ENCODE data around the gene CTSV. TPM values are rescaled to one million over a fixed set of nuclear protein-coding genes. Genes with fewer than 3 reads are reported as not detected.
"Not testable (repeated sequence)": the region's sequence is repeated elsewhere in the genome, so short reads cannot be mapped to it uniquely, and the experiment has no call there.

Gene CTSV
- total RNA-seq, 1 experiment from 2014 or later = 68.4 TPM

DNA sequence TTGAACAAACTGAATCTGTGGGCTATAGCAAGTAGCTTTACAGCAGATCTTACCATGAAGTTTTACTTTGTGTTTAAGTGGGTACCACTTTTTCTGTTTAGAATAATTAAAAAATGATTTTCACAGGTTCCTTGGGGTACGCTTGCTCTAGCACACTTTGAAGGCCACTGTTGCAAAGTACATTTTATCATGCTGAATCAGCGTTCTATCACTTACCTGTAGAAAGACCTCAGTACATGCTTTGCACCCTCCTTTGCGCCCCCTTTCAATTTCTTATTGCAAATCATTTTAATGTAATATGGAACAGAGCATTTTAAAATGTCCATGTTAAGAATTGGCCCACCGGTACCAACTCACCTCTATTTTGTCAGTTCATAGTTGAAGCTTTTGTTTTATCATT, 31.4 kb upstream of the CTSV start:
- CTCF ChIA-PET = not testable (repeated sequence)

DNA sequence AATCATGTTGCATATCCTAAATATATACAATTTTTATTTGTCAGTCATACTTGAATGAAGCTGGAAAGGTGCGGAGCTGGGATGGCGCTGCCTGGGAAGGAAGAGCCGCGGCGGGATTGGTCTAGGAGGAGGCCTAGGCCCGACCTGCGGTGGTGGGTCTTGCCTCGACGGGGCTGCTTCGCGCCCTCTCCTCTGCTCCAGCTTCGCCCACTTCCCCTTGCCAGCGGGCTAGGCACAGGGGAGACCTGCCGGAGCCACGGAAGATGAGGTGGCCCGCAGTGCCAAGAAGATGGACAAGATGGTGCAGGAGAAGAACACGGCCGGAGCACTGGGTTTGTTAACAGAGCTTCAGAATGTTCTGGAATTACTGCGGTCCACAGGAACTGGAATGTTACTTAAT, 28.5 kb upstream of the CTSV start:
- ATAC-seq (no peak), DNase-seq (ENCODE audit: low spot score) (no peak)
- Mint-ChIP-seq H3K4me1 (peaks cover 5% of the 10 kb centered on the region), H3K36me3 (no peaks in the 10 kb centered on the region), H3K27me3 (ENCODE audit: low read depth) (no peaks in the 10 kb centered on the region; the same call in none of the 2 replicates), H3K4me3 (no peak overlapping the region), H3K27ac (no peak overlapping the region), H3K9me3 (peaks cover 8% of the 10 kb centered on the region)
- POLR2A ChIA-PET = no interaction called here
- CTCF ChIA-PET = interaction anchor here (1.2 kb wide), 1 partner anchor 320 kb away, joined by 3 read pairs; no protein-coding TSS in a partner anchor
- TF ChIP-seq ZNF671 (CRISPR knock-in tag; IDR thresholded peaks at IDR 0.05) = no peak

More for the DNA sequence above, 31.4 kb upstream of the CTSV start:
- DNase-seq (ENCODE audit: low spot score); H3K9me3 Mint-ChIP-seq; H3K27me3 Mint-ChIP-seq (ENCODE audit: low read depth); H3K27ac Mint-ChIP-seq; H3K36me3 Mint-ChIP-seq; POLR2A ChIA-PET; ATAC-seq; H3K4me3 Mint-ChIP-seq: not testable (repeated sequence)
- H3K4me1 Mint-ChIP-seq = peaks cover 32% of the 10 kb centered on the region

DNA sequence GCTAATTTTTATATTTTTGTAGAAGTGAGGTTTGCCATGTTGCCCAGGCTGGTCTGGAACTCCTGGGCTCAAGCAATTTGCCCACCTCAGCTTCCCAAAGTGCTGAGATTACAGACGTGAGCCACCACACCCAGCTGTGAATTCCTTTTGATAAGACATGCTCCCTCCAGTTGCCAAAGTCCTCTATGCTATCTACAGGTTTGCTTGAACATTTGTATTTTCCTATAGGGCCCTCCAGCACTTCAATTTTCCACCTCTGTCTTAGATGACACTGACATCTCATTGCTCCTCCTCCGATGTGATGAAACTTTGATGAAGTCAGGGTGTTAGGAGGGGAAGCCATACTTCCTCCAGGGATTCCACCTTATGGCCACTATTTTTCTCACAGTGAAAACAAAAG, 25.2 kb upstream of the CTSV start:
- ATAC-seq = no peak
- Mint-ChIP-seq H3K4me1 (no peaks in the 10 kb centered on the region), H3K9me3 (peaks cover 8% of the 10 kb centered on the region), H3K27me3 (ENCODE audit: low read depth) (no peaks in the 10 kb centered on the region; the same call in none of the 2 replicates), H3K27ac (no peak overlapping the region), H3K36me3 (no peaks in the 10 kb centered on the region), H3K4me3 (no peak overlapping the region)
- TF ChIP-seq ZNF121 (CRISPR knock-in tag; IDR thresholded peaks at IDR 0.05) (no peak), ZNF219 (CRISPR knock-in tag; IDR thresholded peaks at IDR 0.05; ENCODE audit: borderline replicate concordance) (no peak), EMX1 (CRISPR knock-in tag; IDR thresholded peaks at IDR 0.05) (no peak), ELF4 (CRISPR knock-in tag; IDR thresholded peaks at IDR 0.05; ENCODE audit: low read depth) (no peak), JAZF1 (CRISPR knock-in tag; IDR thresholded peaks at IDR 0.05) (no peak)
- TF ChIP-seq, protein P1, sequence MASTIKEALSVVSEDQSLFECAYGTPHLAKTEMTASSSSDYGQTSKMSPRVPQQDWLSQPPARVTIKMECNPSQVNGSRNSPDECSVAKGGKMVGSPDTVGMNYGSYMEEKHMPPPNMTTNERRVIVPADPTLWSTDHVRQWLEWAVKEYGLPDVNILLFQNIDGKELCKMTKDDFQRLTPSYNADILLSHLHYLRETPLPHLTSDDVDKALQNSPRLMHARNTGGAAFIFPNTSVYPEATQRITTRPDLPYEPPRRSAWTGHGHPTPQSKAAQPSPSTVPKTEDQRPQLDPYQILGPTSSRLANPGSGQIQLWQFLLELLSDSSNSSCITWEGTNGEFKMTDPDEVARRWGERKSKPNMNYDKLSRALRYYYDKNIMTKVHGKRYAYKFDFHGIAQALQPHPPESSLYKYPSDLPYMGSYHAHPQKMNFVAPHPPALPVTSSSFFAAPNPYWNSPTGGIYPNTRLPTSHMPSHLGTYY (CRISPR knock-in tag; IDR thresholded peaks at IDR 0.05) = no peak
- ChIA-PET CTCF (no interaction called here), POLR2A (no interaction called here)
- DNase-seq (ENCODE audit: low spot score) = no peak

DNA sequence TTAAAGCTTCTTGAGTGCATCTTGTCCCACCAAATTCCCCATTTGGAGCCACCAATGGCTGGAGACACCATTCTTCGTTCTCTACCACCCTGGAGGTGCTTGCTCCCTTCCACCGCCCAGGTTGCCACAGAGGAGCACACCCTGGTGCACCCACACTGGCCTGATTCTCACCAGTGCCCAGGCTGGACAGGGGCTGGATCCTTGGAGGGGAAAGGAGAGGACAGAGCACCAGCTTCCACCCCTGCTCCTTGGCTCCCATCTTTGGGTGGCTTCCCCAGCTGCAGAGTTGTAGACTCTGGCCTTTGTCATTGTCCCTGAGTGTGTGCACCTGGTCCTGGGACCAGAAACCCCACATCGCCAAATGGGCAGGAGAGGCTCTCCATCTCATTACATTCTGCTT, 21.9 kb upstream of the CTSV start:
- no peaks in the 10 kb centered on the region for H3K36me3 Mint-ChIP-seq
- H3K4me1 Mint-ChIP-seq = no peaks in the 10 kb centered on the region
- H3K27me3 Mint-ChIP-seq (ENCODE audit: low read depth) = no peaks in the 10 kb centered on the region; the same call in none of the 2 replicates
- no peak overlapping the region for H3K27ac Mint-ChIP-seq
- ChIA-PET CTCF (no interaction called here), POLR2A (no interaction called here)
- TF ChIP-seq NR1H2 (CRISPR knock-in tag; IDR thresholded peaks at IDR 0.05) (no peak), GRHL2 (CRISPR knock-in tag; IDR thresholded peaks at IDR 0.05; ENCODE audit: insufficient replicate concordance, severe bottlenecking) (no peak)
- no peak overlapping the region for H3K4me3 Mint-ChIP-seq
- no peak for DNase-seq (ENCODE audit: low spot score)
- ATAC-seq = no peak
- no peaks in the 10 kb centered on the region for H3K9me3 Mint-ChIP-seq

DNA sequence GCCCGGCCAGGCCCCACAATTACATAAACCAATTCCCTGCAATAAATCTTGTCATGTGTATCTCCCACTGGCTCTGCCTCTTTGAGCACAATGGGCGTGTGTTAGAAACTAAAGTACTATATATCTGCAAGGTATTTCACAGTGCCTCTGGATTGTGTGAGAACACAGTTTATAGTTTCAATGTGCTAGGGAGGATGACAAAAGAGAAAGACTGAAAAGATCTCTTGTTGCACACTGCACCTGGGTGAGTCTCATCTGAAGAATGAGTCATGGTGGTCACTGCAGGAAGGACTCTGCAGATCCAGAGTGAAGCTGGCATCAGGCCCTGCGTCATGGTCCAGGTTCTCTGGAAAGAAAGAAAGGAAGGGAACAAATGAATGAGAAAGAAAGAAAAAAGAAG, 20.7 kb upstream of the CTSV start:
- no peak for DNase-seq (ENCODE audit: low spot score)
- H3K4me3 Mint-ChIP-seq = no peak overlapping the region
- no peak for ATAC-seq
- POLR2A ChIA-PET = no interaction called here
- H3K36me3 Mint-ChIP-seq = no peaks in the 10 kb centered on the region
- no peak overlapping the region for H3K27ac Mint-ChIP-seq
- H3K4me1 Mint-ChIP-seq = peaks cover 4% of the 10 kb centered on the region
- H3K27me3 Mint-ChIP-seq (ENCODE audit: low read depth) = no peaks in the 10 kb centered on the region; the same call in none of the 2 replicates
- 0 out of 2 replicates have a peak, but pooled peaks cover 2% of the 10 kb centered on the region for H3K9me3 Mint-ChIP-seq
- CTCF ChIA-PET = no interaction called here
- no peak for TF ChIP-seq RORB (CRISPR knock-in tag; IDR thresholded peaks at IDR 0.05)
- TF ChIP-seq, protein P2, sequence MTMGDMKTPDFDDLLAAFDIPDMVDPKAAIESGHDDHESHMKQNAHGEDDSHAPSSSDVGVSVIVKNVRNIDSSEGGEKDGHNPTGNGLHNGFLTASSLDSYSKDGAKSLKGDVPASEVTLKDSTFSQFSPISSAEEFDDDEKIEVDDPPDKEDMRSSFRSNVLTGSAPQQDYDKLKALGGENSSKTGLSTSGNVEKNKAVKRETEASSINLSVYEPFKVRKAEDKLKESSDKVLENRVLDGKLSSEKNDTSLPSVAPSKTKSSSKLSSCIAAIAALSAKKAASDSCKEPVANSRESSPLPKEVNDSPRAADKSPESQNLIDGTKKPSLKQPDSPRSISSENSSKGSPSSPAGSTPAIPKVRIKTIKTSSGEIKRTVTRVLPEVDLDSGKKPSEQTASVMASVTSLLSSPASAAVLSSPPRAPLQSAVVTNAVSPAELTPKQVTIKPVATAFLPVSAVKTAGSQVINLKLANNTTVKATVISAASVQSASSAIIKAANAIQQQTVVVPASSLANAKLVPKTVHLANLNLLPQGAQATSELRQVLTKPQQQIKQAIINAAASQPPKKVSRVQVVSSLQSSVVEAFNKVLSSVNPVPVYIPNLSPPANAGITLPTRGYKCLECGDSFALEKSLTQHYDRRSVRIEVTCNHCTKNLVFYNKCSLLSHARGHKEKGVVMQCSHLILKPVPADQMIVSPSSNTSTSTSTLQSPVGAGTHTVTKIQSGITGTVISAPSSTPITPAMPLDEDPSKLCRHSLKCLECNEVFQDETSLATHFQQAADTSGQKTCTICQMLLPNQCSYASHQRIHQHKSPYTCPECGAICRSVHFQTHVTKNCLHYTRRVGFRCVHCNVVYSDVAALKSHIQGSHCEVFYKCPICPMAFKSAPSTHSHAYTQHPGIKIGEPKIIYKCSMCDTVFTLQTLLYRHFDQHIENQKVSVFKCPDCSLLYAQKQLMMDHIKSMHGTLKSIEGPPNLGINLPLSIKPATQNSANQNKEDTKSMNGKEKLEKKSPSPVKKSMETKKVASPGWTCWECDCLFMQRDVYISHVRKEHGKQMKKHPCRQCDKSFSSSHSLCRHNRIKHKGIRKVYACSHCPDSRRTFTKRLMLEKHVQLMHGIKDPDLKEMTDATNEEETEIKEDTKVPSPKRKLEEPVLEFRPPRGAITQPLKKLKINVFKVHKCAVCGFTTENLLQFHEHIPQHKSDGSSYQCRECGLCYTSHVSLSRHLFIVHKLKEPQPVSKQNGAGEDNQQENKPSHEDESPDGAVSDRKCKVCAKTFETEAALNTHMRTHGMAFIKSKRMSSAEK (CRISPR knock-in tag; IDR thresholded peaks at IDR 0.05; ENCODE audit: borderline replicate concordance) = no peak
- no peak for TF ChIP-seq SP1 (CRISPR knock-in tag; conservative IDR thresholded peaks at IDR 0.05)
- TF ChIP-seq, protein P3, sequence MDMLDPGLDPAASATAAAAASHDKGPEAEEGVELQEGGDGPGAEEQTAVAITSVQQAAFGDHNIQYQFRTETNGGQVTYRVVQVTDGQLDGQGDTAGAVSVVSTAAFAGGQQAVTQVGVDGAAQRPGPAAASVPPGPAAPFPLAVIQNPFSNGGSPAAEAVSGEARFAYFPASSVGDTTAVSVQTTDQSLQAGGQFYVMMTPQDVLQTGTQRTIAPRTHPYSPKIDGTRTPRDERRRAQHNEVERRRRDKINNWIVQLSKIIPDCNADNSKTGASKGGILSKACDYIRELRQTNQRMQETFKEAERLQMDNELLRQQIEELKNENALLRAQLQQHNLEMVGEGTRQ (CRISPR knock-in tag; IDR thresholded peaks at IDR 0.05) = no peak
- TF ChIP-seq TEAD4 (CRISPR knock-in tag; IDR thresholded peaks at IDR 0.05) = no peak
- no peak for TF ChIP-seq ZNF317 (CRISPR knock-in tag; IDR thresholded peaks at IDR 0.05; ENCODE audit: borderline replicate concordance, low read depth)
- no peak for TF ChIP-seq NR1H2 (CRISPR knock-in tag; IDR thresholded peaks at IDR 0.05)
- TF ChIP-seq, protein P4, sequence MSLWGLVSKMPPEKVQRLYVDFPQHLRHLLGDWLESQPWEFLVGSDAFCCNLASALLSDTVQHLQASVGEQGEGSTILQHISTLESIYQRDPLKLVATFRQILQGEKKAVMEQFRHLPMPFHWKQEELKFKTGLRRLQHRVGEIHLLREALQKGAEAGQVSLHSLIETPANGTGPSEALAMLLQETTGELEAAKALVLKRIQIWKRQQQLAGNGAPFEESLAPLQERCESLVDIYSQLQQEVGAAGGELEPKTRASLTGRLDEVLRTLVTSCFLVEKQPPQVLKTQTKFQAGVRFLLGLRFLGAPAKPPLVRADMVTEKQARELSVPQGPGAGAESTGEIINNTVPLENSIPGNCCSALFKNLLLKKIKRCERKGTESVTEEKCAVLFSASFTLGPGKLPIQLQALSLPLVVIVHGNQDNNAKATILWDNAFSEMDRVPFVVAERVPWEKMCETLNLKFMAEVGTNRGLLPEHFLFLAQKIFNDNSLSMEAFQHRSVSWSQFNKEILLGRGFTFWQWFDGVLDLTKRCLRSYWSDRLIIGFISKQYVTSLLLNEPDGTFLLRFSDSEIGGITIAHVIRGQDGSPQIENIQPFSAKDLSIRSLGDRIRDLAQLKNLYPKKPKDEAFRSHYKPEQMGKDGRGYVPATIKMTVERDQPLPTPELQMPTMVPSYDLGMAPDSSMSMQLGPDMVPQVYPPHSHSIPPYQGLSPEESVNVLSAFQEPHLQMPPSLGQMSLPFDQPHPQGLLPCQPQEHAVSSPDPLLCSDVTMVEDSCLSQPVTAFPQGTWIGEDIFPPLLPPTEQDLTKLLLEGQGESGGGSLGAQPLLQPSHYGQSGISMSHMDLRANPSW (CRISPR knock-in tag; conservative IDR thresholded peaks at IDR 0.05; ENCODE audit: low read depth) = no peak
- no peak for TF ChIP-seq SMAD3 (CRISPR knock-in tag; IDR thresholded peaks at IDR 0.05; ENCODE audit: borderline replicate concordance)
- no peak for TF ChIP-seq JAZF1 (CRISPR knock-in tag; IDR thresholded peaks at IDR 0.05)
- TF ChIP-seq ATF1 (CRISPR knock-in tag; IDR thresholded peaks at IDR 0.05) = no peak

Data from WTC11 (cell line).